ENCODE results near the gene JAG2.
"Not testable (repeated sequence)": the region's sequence is repeated elsewhere in the genome, so short reads cannot be mapped to it uniquely, and the experiment has no call there.

JAG2 gene

GRCh38 chr14:105123064-105123665 is 45.4 kb downstream of the JAG2 start:
- peak in 1 of 56 donors; percentile 6 for DNase-seq

GRCh38 chr14:105120056-105120455 is 48.5 kb downstream of the JAG2 start:
- no peak for DNase-seq

- DNase-seq = no peak
Measured at GRCh38 chr14:105119408-105120025, 49.1 kb downstream of the JAG2 start.

- peak in 1 of 56 donors; percentile 17 for DNase-seq
Measured at GRCh38 chr14:105118646-105119407, 49.7 kb downstream of the JAG2 start.

GRCh38 chr14:105117710-105118385 is 50.7 kb downstream of the JAG2 start:
- no peak for DNase-seq

- no peak for DNase-seq
Measured at GRCh38 chr14:105117257-105117646, 51.3 kb downstream of the JAG2 start.

GRCh38 chr14:105116451-105117256 is 51.9 kb downstream of the JAG2 start:
- DNase-seq = no peak

- DNase-seq = not testable (repeated sequence)
Measured at GRCh38 chr14:105109243-105109642, 59.3 kb downstream of the JAG2 start.

GRCh38 chr14:105108516-105108864 is 60.1 kb downstream of the JAG2 start:
- DNase-seq = no peak

GRCh38 chr14:105107781-105108515 is 60.6 kb downstream of the JAG2 start:
- no peak for DNase-seq

- DNase-seq = no peak
Measured at GRCh38 chr14:105107351-105107750, 61.2 kb downstream of the JAG2 start.

GRCh38 chr14:105105158-105105557 is 63.4 kb downstream of the JAG2 start:
- no peak for DNase-seq

GRCh38 chr14:105102893-105103292 is 65.7 kb downstream of the JAG2 start:
- DNase-seq = no peak

- no peak for DNase-seq
Measured at GRCh38 chr14:105102361-105102870, 66.2 kb downstream of the JAG2 start.

- no peak for DNase-seq
Measured at GRCh38 chr14:105100910-105101309, 67.7 kb downstream of the JAG2 start.

GRCh38 chr14:105099778-105100177 is 68.8 kb downstream of the JAG2 start:
- DNase-seq = no peak

- DNase-seq = no peak
Measured at GRCh38 chr14:105098316-105098715, 70.3 kb downstream of the JAG2 start.

GRCh38 chr14:105097794-105098127 is 70.8 kb downstream of the JAG2 start:
- no peak for DNase-seq

- DNase-seq = no peak
Measured at GRCh38 chr14:105096206-105096875, 72.2 kb downstream of the JAG2 start.

GRCh38 chr14:105095236-105095805 is 73.3 kb downstream of the JAG2 start:
- DNase-seq = no peak
